ENCODE measurements around the gene CPSF7.

- TF ChIP-seq TEAD4 (IDR thresholded peaks at IDR 0.05) (no peak), MAX (IDR thresholded peaks at IDR 0.05) (no peak), EP300 (IDR thresholded peaks at IDR 0.05; ENCODE audit: borderline replicate concordance) (no peak), REST (IDR thresholded peaks at IDR 0.05; ENCODE audit: low read depth) (no peak), CEBPB (IDR thresholded peaks at IDR 0.05) (no peak), EGR1 (IDR thresholded peaks at IDR 0.05) (no peak)
Observed at GRCh38 chr11:61442616-61443015, 12.8 kb upstream of the CPSF7 start.
